ENCODE measurements around the gene DICER1.
"Not testable (repeated sequence)": the region's sequence is repeated elsewhere in the genome, so short reads cannot be mapped to it uniquely, and the experiment has no call there.

The DICER1 gene

GRCh38 chr14:95157327-95158189 lies at the start of gene DICER1:
DICER1 (minus strand) TSS chr14:95157529; CDS start chr14:95133458, 24,071 bp downstream.
- in situ Hi-C loops (cut with HindIII; ENCODE audit: low sequenced_read_pairs) = no loop called here
- peak within 1 kb of the TSS; percentile 77 for H3K4me3 ChIP-seq (ENCODE audit: low read depth, low read length)
- peak; percentile 79 for DNase-seq (ENCODE audit: low read depth)
- TF ChIP-seq, protein P1, sequence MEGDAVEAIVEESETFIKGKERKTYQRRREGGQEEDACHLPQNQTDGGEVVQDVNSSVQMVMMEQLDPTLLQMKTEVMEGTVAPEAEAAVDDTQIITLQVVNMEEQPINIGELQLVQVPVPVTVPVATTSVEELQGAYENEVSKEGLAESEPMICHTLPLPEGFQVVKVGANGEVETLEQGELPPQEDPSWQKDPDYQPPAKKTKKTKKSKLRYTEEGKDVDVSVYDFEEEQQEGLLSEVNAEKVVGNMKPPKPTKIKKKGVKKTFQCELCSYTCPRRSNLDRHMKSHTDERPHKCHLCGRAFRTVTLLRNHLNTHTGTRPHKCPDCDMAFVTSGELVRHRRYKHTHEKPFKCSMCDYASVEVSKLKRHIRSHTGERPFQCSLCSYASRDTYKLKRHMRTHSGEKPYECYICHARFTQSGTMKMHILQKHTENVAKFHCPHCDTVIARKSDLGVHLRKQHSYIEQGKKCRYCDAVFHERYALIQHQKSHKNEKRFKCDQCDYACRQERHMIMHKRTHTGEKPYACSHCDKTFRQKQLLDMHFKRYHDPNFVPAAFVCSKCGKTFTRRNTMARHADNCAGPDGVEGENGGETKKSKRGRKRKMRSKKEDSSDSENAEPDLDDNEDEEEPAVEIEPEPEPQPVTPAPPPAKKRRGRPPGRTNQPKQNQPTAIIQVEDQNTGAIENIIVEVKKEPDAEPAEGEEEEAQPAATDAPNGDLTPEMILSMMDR (IDR thresholded peaks at IDR 0.05; ENCODE audit: low read depth, low read length, missing control alignments) = no peak

- in situ Hi-C loops (cut with HindIII; ENCODE audit: low sequenced_read_pairs) = no loop called here
- DNase-seq (ENCODE audit: low read depth) = no peak
- TF ChIP-seq, protein P1 (IDR thresholded peaks at IDR 0.05; ENCODE audit: low read depth, low read length, missing control alignments) = no peak
- no peak overlapping the region for H3K4me3 ChIP-seq (ENCODE audit: low read depth, low read length)
Measured at GRCh38 chr14:95206534-95206933, 49.2 kb upstream of the DICER1 start.

DNA sequence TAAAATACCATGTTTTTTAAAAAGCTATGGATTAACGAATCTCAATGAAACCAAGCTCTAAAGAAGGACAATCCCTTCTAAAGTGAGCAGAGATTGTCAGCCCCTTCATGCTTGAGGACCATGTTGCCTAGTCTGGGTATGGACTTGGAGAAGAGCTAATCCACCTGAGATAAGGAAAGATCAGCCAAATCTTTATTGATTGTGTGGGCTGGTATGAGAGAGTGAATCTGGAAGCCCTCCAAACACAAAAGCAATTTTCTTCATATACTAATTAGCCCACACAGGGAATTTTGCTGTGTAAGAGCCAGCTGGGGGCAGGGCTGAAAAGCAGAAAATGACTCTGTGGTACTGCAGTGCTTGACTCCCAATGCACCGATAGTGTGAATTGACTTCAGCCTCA lies 47.4 kb upstream of the DICER1 start:
- in situ Hi-C loops (cut with HindIII; ENCODE audit: low sequenced_read_pairs) = no loop called here
- TF ChIP-seq, protein P1 (IDR thresholded peaks at IDR 0.05; ENCODE audit: low read depth, low read length, missing control alignments) = no peak
- DNase-seq (ENCODE audit: low read depth) = no peak
- H3K4me3 ChIP-seq (ENCODE audit: low read depth, low read length) = no peak overlapping the region

DNA sequence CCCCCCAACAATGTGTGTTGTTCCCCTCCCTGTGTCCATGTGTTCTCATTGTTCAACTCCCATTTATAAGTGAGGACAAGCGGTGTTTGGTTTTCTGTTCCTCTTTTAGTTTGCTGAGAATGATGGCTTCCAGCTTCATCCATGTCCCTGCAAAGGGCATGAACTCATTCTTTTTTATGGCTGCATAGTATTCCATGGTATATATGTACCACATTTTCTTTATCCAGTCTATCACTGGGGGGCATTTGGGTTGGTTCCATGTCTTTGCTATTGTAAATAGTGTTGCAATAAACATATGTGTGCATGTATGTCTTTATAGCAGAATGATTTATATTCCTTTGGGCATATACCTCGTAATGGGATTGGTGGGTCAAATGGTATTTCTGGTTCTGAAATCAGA lies 44.4 kb upstream of the DICER1 start:
- in situ Hi-C loops (cut with HindIII; ENCODE audit: low sequenced_read_pairs); DNase-seq (ENCODE audit: low read depth): not testable (repeated sequence)

DNA sequence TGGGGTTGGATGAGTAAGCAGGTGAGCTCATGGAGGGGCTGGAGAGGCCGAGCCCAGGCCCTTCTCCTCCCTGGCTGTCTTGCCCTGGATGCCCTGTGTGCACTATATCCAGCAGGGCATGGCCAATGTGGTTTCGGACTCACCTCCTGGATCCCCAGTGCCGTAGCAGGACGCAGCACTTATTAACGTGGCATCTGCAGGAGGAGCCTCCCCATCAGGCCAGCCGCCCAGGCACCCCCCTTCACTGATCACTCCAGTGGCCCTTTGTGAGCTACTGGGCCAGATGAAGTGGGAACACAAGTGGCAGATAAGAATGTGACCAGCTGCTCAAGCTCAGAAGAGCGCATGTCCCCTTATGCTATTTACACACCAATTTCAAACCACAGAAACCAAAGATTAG lies 43.1 kb upstream of the DICER1 start:
- no peak for DNase-seq (ENCODE audit: low read depth)
- H3K4me3 ChIP-seq (ENCODE audit: low read depth, low read length) = no peak overlapping the region
- in situ Hi-C loops (cut with HindIII; ENCODE audit: low sequenced_read_pairs) = no loop called here
- TF ChIP-seq, protein P1 (IDR thresholded peaks at IDR 0.05; ENCODE audit: low read depth, low read length, missing control alignments) = no peak

More for the DNA sequence above, 44.4 kb upstream of the DICER1 start:
- H3K4me3 ChIP-seq (ENCODE audit: low read depth, low read length) = not testable (repeated sequence)

DNA sequence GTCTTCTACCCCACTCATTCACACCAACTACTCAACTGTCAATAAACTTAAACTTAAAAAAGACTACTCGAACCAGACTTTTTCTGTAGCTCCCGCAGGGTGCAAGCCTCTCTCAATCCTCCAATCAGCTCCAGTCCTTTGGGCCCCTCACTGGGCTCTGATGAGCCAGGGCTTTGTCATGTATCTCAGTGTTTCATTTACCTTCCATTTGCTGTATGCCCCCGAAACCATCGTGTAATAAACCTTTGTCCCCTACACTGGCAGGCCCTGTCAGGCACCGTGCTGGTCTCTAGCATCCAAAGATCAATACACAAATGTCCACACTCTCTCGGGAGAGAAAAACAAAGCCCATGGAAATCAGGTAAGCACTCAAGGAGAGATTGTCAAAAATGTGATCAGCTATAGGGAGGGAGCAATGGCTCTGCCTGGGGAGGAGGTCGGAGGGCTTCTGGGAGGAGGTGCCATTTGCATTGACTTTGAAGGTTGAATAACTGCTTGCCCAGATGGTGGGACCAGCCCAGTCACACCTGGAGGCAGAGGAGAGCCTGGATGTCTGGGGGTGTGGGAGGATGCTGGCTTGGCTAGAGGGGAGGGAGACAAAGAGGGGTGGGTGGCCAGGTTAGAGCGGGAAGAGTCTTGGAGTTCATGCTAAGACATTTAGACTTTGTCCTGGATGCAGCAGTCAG lies 42.1 kb upstream of the DICER1 start:
- in situ Hi-C loops (cut with HindIII; ENCODE audit: low sequenced_read_pairs) = no loop called here
- H3K4me3 ChIP-seq (ENCODE audit: low read depth, low read length) = no peak overlapping the region
- DNase-seq (ENCODE audit: low read depth) = no peak
- TF ChIP-seq, protein P1 (IDR thresholded peaks at IDR 0.05; ENCODE audit: low read depth, low read length, missing control alignments) = no peak

DNA sequence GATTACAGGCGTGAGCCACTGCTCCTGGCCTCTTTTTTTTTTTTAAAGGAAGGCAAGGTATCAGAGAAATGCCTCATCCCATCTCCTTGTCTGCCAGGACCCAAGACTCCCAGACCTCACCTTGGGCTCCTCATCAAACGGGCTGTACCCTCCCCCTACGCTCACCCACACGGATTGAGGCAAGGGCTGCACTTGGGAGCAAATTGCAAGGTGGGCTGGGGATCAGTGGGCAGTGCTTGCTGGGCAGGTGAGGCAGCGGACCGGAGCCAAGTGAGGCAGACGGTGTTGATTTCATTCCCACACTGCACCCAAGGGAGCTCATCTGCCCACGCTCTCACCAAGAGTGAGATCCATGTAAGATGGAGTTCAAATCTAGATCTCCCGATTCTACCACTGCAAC lies 41.0 kb upstream of the DICER1 start:
- in situ Hi-C loops (cut with HindIII; ENCODE audit: low sequenced_read_pairs) = no loop called here
- H3K4me3 ChIP-seq (ENCODE audit: low read depth, low read length) = no peak overlapping the region

More for the DNA sequence above, 41.0 kb upstream of the DICER1 start:
- no peak for DNase-seq (ENCODE audit: low read depth)
- TF ChIP-seq, protein P1 (IDR thresholded peaks at IDR 0.05; ENCODE audit: low read depth, low read length, missing control alignments) = no peak
